OCI-M2 (cell line): ENCODE data around the gene PEX5L.
"Not testable (repeated sequence)": the region's sequence is repeated elsewhere in the genome, so short reads cannot be mapped to it uniquely, and the experiment has no call there.

Experiments used
- DNase-seq: peaks from one replicate; lab custom pipeline; 2025; ENCODE audit not compliant: unreplicated experiment; lab: John Stamatoyannopoulos, UW

PEX5L gene

GRCh38 chr3:179788996-179789395 is 247.7 kb downstream of the PEX5L start:
- no peak for DNase-seq

GRCh38 chr3:179782841-179783240 is 253.9 kb downstream of the PEX5L start:
- not testable (repeated sequence) for DNase-seq

GRCh38 chr3:179775416-179776122 is 261.2 kb downstream of the PEX5L start:
- no peak for DNase-seq

GRCh38 chr3:179772297-179772696 is 264.4 kb downstream of the PEX5L start:
- DNase-seq, result no peak

- DNase-seq, result no peak
These were observed 264.9 kb downstream of the PEX5L start for GRCh38 chr3:179771797-179772196.

- no peak for DNase-seq
These were observed 267.1 kb downstream of the PEX5L start for GRCh38 chr3:179769411-179770247.

- no peak for DNase-seq
These were observed 268.7 kb downstream of the PEX5L start for GRCh38 chr3:179768080-179768479.

- no peak for DNase-seq
These were observed 270.2 kb downstream of the PEX5L start for GRCh38 chr3:179766416-179767133.

- DNase-seq, result no peak
These were observed 271.3 kb downstream of the PEX5L start for GRCh38 chr3:179765396-179765795.

GRCh38 chr3:179760944-179761343 is 275.8 kb downstream of the PEX5L start:
- DNase-seq, result no peak

GRCh38 chr3:179750720-179751328 is 285.9 kb downstream of the PEX5L start:
- no peak for DNase-seq

- no peak for DNase-seq
These were observed 291.0 kb downstream of the PEX5L start for GRCh38 chr3:179745716-179746115.

GRCh38 chr3:179745079-179745478 is 291.7 kb downstream of the PEX5L start:
- no peak for DNase-seq
